BE2C (cell line): ENCODE results near the gene SLC4A1.

Source experiments
- DNase-seq: peaks from one replicate; pipeline ENCODE4 v3.0.0-alpha.2; 2020
- H3K27me3 ChIP-seq: fragments of 250-450 bp; sonication (Bioruptor Pico); 2 replicates; pipeline ENCODE4 v1.5.1; 2020; ENCODE audit warnings: mild to moderate bottlenecking
- H3K36me3 ChIP-seq: fragments of 250-450 bp; sonication (Bioruptor Pico); 2 replicates; pipeline ENCODE4 v1.5.1; 2020; ENCODE audit warnings: mild to moderate bottlenecking
- H3K4me1 ChIP-seq: fragments of 250-450 bp; sonication (Bioruptor Pico); 2 replicates; pipeline ENCODE4 v1.5.1; 2020
- H3K4me3 ChIP-seq: 2 replicates; pipeline ENCODE4 v1.5.1; 2011; ENCODE audit warnings: low read depth, low read length
- H3K9me3 ChIP-seq: fragments of 250-450 bp; sonication (Bioruptor Pico); 2 replicates; pipeline ENCODE4 v1.5.1; 2020
- TF ChIP-seq, protein P1 (sequence below): IDR thresholded peaks from 2 replicates; pipeline ENCODE4 v1.5.1; 2012; ENCODE audit warnings: mild to moderate bottlenecking, low read depth, low read length

SLC4A1 gene

DNA sequence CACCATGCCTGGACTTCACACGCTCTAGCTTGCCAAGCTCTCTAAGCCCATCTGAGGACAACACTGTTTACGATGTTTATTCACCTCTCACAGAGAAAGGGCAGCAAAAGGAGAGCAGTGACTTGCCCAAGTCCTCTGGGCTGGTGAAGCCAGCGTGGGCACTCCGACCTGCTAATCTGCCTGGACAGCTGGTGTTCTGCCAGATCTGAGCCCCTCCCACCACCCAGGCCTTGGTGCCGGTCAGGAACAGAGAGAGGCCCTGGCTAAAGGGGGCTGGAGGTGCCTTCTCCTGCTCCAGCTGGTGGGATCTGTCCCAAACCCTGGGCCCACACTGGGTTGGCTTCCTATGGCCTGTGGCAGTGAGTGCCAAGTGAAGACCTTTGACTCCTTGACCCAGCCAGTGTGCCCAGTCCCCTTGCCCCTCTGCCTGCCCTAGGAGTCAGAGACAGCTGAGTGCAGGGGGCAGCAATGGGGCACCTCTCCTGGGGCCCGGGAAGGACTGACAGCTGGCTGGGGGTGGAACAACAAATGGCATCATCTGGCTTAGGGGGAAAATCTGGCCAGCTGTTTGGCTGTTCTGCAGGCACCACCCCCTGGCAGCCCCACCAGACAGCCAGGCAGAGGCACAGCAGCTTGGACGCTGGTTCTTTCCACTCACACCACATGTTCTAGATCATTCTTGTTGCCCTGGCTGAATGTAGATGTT, 1.8 kb upstream of the SLC4A1 start:
- H3K27me3 ChIP-seq, result no peaks in the 10 kb centered on the region
- H3K36me3 ChIP-seq, result no peaks in the 10 kb centered on the region
- no peak overlapping the region for H3K4me3 ChIP-seq
- no peak for DNase-seq
- TF ChIP-seq, protein P1, sequence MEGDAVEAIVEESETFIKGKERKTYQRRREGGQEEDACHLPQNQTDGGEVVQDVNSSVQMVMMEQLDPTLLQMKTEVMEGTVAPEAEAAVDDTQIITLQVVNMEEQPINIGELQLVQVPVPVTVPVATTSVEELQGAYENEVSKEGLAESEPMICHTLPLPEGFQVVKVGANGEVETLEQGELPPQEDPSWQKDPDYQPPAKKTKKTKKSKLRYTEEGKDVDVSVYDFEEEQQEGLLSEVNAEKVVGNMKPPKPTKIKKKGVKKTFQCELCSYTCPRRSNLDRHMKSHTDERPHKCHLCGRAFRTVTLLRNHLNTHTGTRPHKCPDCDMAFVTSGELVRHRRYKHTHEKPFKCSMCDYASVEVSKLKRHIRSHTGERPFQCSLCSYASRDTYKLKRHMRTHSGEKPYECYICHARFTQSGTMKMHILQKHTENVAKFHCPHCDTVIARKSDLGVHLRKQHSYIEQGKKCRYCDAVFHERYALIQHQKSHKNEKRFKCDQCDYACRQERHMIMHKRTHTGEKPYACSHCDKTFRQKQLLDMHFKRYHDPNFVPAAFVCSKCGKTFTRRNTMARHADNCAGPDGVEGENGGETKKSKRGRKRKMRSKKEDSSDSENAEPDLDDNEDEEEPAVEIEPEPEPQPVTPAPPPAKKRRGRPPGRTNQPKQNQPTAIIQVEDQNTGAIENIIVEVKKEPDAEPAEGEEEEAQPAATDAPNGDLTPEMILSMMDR, result no peak
- H3K4me1 ChIP-seq, result no peaks in the 10 kb centered on the region; the same call in 1 of the 2 replicates
- no peaks in the 10 kb centered on the region for H3K9me3 ChIP-seq

DNA sequence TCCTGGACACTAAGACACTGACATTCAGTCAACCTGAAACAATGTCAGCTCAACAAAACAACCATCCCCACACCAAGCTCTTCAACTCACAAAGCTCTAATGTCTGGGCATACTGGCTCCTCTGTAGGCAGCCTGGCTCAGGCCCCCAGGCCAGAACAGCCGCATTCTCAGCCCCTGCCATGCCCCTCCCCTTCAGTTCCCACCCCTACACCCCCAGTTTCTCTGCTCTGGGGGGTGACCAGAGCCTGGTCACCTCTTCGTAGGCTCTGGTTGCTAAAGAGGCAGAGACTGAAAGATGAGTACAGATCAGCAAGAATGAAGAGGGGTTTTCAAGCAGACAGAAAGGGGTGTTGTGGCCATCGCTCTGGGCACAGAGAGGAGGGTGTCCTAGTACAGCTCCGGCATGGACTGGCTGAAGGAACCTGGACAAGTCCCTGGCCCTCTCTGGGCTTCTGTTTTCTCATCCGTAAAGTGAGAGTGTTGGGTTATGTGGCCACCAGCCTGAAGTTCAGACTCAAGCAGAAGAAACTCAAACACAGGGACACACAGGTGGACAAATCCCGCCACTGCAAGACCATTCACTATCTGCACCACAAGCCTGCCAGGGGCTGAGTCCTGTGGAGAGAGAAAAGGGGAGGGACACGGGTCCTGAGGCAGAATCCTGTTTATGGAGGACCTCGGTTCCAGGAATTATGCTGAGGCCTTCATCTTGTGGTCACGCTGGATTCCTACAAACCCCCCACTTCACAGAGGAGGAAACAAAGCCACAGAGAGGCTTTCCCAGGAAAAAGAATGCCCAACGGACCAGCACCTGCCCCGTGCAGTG, 987 bp upstream of the SLC4A1 start:
- Histone ChIP-seq H3K36me3 (no peaks in the 10 kb centered on the region), H3K4me3 (no peak overlapping the region), H3K27me3 (no peaks in the 10 kb centered on the region), H3K9me3 (no peaks in the 10 kb centered on the region), H3K4me1 (no peaks in the 10 kb centered on the region; the same call in 1 of the 2 replicates)
- TF ChIP-seq, protein P1, result no peak
- no peak for DNase-seq

DNA sequence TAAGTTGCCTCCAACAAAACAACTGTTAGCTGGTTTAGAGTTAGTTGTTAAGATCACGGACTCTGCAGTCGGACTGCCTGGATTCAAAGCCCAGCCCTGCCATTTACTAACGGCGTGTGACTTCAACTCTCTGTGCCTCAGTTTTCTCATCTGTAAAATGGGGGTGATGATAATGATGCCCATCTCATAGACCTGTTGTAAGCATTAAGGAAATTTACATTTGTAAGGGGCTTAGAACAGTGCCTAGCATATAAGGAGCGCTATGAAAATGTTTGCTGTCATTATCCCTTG, 825 bp downstream of the SLC4A1 start:
- no peaks in the 10 kb centered on the region; the same call in 1 of the 2 replicates for H3K4me1 ChIP-seq
- H3K4me3 ChIP-seq, result no peak overlapping the region
- no peaks in the 10 kb centered on the region for H3K27me3 ChIP-seq
- DNase-seq, result no peak
- no peaks in the 10 kb centered on the region for H3K9me3 ChIP-seq
- TF ChIP-seq, protein P1, result no peak
- H3K36me3 ChIP-seq, result no peaks in the 10 kb centered on the region

DNA sequence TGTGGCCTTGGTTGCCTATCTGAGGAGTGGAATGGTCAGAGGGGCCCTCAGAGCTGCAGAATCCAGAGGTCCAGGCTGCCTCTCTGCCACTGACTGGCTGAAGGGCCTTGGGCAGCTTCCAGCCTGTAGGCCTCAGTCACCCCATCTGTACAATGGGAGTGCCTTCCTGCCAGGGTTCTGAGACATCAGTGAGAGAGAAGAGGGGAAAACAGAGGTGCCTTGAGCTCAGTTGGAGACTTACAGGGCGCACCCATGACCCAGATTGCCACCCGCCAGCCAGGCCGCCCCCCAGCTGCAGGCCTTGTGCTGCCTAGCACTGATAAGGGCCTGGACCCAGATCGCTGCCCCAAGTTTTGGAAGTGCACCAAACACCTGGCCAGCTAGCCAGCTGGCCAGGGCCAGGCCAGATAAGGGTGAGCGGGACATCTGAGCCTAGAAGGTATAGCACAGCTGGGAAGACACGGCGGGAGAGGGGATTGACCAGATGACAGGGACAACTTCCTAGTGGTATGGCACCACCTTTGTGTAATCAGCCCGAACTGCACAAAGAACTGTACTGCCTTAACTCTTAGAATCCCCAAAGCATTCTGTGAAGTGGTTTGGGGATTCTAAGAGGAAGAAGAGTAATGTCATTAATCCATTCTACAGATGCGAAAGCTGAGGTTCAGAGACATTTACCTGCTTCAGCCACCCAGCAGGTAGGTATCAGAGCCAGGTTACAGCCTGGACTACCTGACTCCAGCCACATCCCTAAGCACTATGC, 1.4 kb downstream of the SLC4A1 start:
- DNase-seq, result no peak
- no peaks in the 10 kb centered on the region for H3K36me3 ChIP-seq
- no peaks in the 10 kb centered on the region for H3K27me3 ChIP-seq
- TF ChIP-seq, protein P1, result 0 out of 2 replicates have a peak, but pooled peaks have one; percentile 8
- H3K9me3 ChIP-seq, result no peaks in the 10 kb centered on the region
- H3K4me1 ChIP-seq, result no peaks in the 10 kb centered on the region; the same call in 1 of the 2 replicates
- no peak overlapping the region for H3K4me3 ChIP-seq

DNA sequence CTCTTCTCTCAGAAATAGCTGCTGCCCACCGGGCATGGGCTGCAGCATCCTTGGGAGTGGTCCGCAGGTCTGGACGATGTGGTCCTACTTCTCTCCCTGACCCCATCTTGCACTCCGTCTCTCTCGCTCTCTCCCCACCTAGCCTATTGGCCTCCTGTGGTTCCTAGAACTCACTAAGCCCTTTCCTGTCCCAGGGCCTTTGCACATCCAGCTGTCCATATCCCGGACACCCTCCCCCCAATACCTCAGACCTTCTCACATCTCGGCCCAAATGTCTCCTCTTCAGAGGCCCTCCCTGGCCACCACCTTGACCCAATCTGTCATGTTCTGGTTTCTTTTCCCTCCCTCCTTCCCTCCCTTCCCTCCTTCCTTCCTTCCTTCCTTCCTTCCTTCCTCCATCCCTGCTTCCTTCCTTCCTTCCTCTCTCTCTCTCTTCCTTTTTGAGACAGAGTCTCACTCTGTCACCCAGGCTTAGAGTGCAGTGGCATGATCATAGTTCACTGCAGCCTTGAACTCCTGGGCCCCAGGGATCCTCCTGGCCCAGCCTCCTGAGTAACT, 4.5 kb downstream of the SLC4A1 start:
- Histone ChIP-seq H3K4me3 (no peak overlapping the region), H3K36me3 (no peaks in the 10 kb centered on the region), H3K4me1 (no peaks in the 10 kb centered on the region; the same call in 1 of the 2 replicates), H3K9me3 (no peaks in the 10 kb centered on the region), H3K27me3 (no peaks in the 10 kb centered on the region)
- TF ChIP-seq, protein P1, result no peak
- DNase-seq, result no peak
